Measurements from ENCODE around the gene NFASC. TPM values are rescaled to one million over a fixed set of nuclear protein-coding genes. Genes with fewer than 3 reads are reported as not detected.

NFASC gene
- total RNA-seq, 1 experiment from 2014 or later, result not detected

- no peak for TF ChIP-seq CTCF (IDR thresholded peaks at IDR 0.05; ENCODE audit: unreplicated experiment)
- no peaks in the 10 kb centered on the region for H3K9me3 Mint-ChIP-seq (ENCODE audit: low read depth, unreplicated experiment)
- CTCF ChIA-PET, result interaction anchor here (0.6 kb wide), 1 partner anchor 20 kb away, joined by 3 read pairs; no protein-coding TSS in a partner anchor
- H3K4me1 Mint-ChIP-seq (ENCODE audit: low read depth, unreplicated experiment), result no peaks in the 10 kb centered on the region
- H3K36me3 Mint-ChIP-seq (ENCODE audit: insufficient read depth, unreplicated experiment), result no peaks in the 10 kb centered on the region
- intact Hi-C loops (cut with micrococcal nuclease; ENCODE audit: unreplicated experiment), result no loop called here
- no TSS peak for BruUV-seq (replicated peaks)
- H3K4me3 Mint-ChIP-seq (ENCODE audit: low read depth, unreplicated experiment), result no peak overlapping the region
- H3K27me3 Mint-ChIP-seq (ENCODE audit: unreplicated experiment), result peaks cover 67% of the 10 kb centered on the region
- no peak for DNase-seq
- H3K27ac Mint-ChIP-seq (ENCODE audit: unreplicated experiment), result no peak overlapping the region
Measured at GRCh38 chr1:204925701-204926100, 55.0 kb downstream of the NFASC start.

- intact Hi-C loops (cut with micrococcal nuclease; ENCODE audit: unreplicated experiment), result no loop called here
- CTCF ChIA-PET, result interaction anchor here (0.6 kb wide), 1 partner anchor 8 kb away, joined by 9 read pairs; no protein-coding TSS in a partner anchor
- H3K27me3 Mint-ChIP-seq (ENCODE audit: unreplicated experiment), result peaks cover 44% of the 10 kb centered on the region
- H3K4me1 Mint-ChIP-seq (ENCODE audit: low read depth, unreplicated experiment), result no peaks in the 10 kb centered on the region
- H3K36me3 Mint-ChIP-seq (ENCODE audit: insufficient read depth, unreplicated experiment), result no peaks in the 10 kb centered on the region
- H3K27ac Mint-ChIP-seq (ENCODE audit: unreplicated experiment), result no peak overlapping the region
- no peak for DNase-seq
- H3K9me3 Mint-ChIP-seq (ENCODE audit: low read depth, unreplicated experiment), result no peaks in the 10 kb centered on the region
- BruUV-seq (replicated peaks), result no TSS peak
- TF ChIP-seq CTCF (IDR thresholded peaks at IDR 0.05; ENCODE audit: unreplicated experiment), result no peak
- H3K4me3 Mint-ChIP-seq (ENCODE audit: low read depth, unreplicated experiment), result no peak overlapping the region
Measured at GRCh38 chr1:204927673-204928641, 57.3 kb downstream of the NFASC start.

GRCh38 chr1:204928671-204929486 is 58.2 kb downstream of the NFASC start:
- H3K27ac Mint-ChIP-seq (ENCODE audit: unreplicated experiment), result no peak overlapping the region
- no peaks in the 10 kb centered on the region for H3K36me3 Mint-ChIP-seq (ENCODE audit: insufficient read depth, unreplicated experiment)
- H3K4me1 Mint-ChIP-seq (ENCODE audit: low read depth, unreplicated experiment), result no peaks in the 10 kb centered on the region
- no peak for DNase-seq
- no TSS peak for BruUV-seq (replicated peaks)
- H3K9me3 Mint-ChIP-seq (ENCODE audit: low read depth, unreplicated experiment), result no peaks in the 10 kb centered on the region
- CTCF ChIA-PET, result interaction anchor here (0.6 kb wide), 1 partner anchor 8 kb away, joined by 9 read pairs; no protein-coding TSS in a partner anchor
- H3K4me3 Mint-ChIP-seq (ENCODE audit: low read depth, unreplicated experiment), result no peak overlapping the region
- TF ChIP-seq CTCF (IDR thresholded peaks at IDR 0.05; ENCODE audit: unreplicated experiment), result no peak
- intact Hi-C loops (cut with micrococcal nuclease; ENCODE audit: unreplicated experiment), result no loop called here
- H3K27me3 Mint-ChIP-seq (ENCODE audit: unreplicated experiment), result peaks cover 35% of the 10 kb centered on the region

DNA sequence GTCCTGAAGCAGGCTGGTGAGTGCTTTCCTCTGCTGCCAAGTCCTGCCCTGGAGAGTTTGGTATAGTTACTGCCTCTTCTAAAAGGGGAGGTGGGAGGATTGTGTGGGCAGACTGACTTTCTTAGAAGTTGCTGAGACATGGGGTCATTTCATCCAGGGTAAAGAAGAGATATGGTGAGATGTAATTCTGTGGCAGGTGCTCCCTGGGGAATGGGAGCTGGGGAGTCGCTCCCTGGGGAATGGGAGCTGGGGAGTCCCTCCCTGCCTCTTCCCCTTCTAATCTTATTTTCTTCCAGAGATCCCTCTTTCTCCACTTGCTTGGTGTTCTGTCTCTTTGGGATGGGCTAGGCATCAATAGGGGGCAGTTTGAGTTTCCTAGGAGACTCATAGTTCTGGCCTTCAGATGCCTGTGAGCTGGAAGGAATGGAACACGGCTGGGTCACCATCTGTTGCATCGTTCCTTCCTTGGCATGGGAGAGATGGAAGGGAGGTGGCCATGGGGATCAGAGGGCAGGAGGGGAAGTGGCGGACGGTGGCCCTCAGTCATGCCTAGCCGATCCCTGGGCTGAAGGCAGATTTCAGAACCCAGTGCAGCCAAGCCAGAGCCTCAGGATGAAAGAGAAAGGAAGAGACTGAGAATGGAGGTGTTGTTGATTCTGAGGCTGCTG is 59.0 kb downstream of the NFASC start:
- Mint-ChIP-seq H3K27me3 (ENCODE audit: unreplicated experiment) (peaks cover 27% of the 10 kb centered on the region), H3K9me3 (ENCODE audit: low read depth, unreplicated experiment) (no peaks in the 10 kb centered on the region), H3K36me3 (ENCODE audit: insufficient read depth, unreplicated experiment) (no peaks in the 10 kb centered on the region), H3K4me3 (ENCODE audit: low read depth, unreplicated experiment) (no peak overlapping the region), H3K27ac (ENCODE audit: unreplicated experiment) (no peak overlapping the region), H3K4me1 (ENCODE audit: low read depth, unreplicated experiment) (no peaks in the 10 kb centered on the region)
- no TSS peak for BruUV-seq (replicated peaks)
- intact Hi-C loops (cut with micrococcal nuclease; ENCODE audit: unreplicated experiment), result no loop called here
- DNase-seq, result no peak
- CTCF ChIA-PET, result interaction anchor here (0.6 kb wide), 1 partner anchor 1197 kb away, joined by 3 read pairs; no protein-coding TSS in a partner anchor
- TF ChIP-seq CTCF (IDR thresholded peaks at IDR 0.05; ENCODE audit: unreplicated experiment), result no peak

Data from Calu3 (cell line).